DMS53 treated with DMSO at 0.1 percent for 48 hours (cell line): ENCODE measurements around the gene CRISPLD2.
"Not testable (repeated sequence)": the region's sequence is repeated elsewhere in the genome, so short reads cannot be mapped to it uniquely, and the experiment has no call there.

Experiments used
- DNase-seq: peaks from one replicate; lab custom pipeline; 2025; ENCODE audit not compliant: unreplicated experiment; lab: John Stamatoyannopoulos, UW

The CRISPLD2 gene

GRCh38 chr16:84855435-84856202 is 35.8 kb downstream of the CRISPLD2 start:
- DNase-seq: not testable (repeated sequence)

- not testable (repeated sequence) for DNase-seq
These were observed 36.4 kb downstream of the CRISPLD2 start for GRCh38 chr16:84856203-84856581.

- DNase-seq: not testable (repeated sequence)
These were observed 37.0 kb downstream of the CRISPLD2 start for GRCh38 chr16:84856811-84857210.

GRCh38 chr16:84859681-84860080 is 39.9 kb downstream of the CRISPLD2 start:
- DNase-seq: no peak

- no peak for DNase-seq
These were observed 40.6 kb downstream of the CRISPLD2 start for GRCh38 chr16:84860383-84860782.

GRCh38 chr16:84861671-84862070 is 41.9 kb downstream of the CRISPLD2 start:
- no peak for DNase-seq

GRCh38 chr16:84862804-84863480 is 43.2 kb downstream of the CRISPLD2 start:
- no peak for DNase-seq

- DNase-seq: no peak
These were observed 43.7 kb downstream of the CRISPLD2 start for GRCh38 chr16:84863481-84863814.

GRCh38 chr16:84864326-84864955 is 44.7 kb downstream of the CRISPLD2 start:
- DNase-seq: no peak

GRCh38 chr16:84867696-84868095 is 47.9 kb downstream of the CRISPLD2 start:
- no peak for DNase-seq

GRCh38 chr16:84868328-84868727 is 48.5 kb downstream of the CRISPLD2 start:
- no peak for DNase-seq

GRCh38 chr16:84868829-84869472 is 49.2 kb downstream of the CRISPLD2 start:
- no peak for DNase-seq

GRCh38 chr16:84869473-84869845 is 49.7 kb downstream of the CRISPLD2 start:
- no peak for DNase-seq

- DNase-seq: not testable (repeated sequence)
These were observed 53.2 kb downstream of the CRISPLD2 start for GRCh38 chr16:84872971-84873370.

- DNase-seq: no peak
These were observed 54.2 kb downstream of the CRISPLD2 start for GRCh38 chr16:84874004-84874435.

- DNase-seq: no peak
These were observed 54.8 kb downstream of the CRISPLD2 start for GRCh38 chr16:84874553-84874952.

- no peak for DNase-seq
These were observed 55.2 kb downstream of the CRISPLD2 start for GRCh38 chr16:84874983-84875382.

GRCh38 chr16:84875846-84876245 is 56.1 kb downstream of the CRISPLD2 start:
- no peak for DNase-seq

GRCh38 chr16:84876873-84877606 is 57.3 kb downstream of the CRISPLD2 start:
- no peak for DNase-seq

- no peak for DNase-seq
These were observed 59.0 kb downstream of the CRISPLD2 start for GRCh38 chr16:84878770-84879169.
